CD4-positive, alpha-beta T cell (primary cell): ENCODE data around the gene SPATA16. TPM values are rescaled to one million over a fixed set of nuclear protein-coding genes. Genes with fewer than 3 reads are reported as not detected.

ENCODE experiments used
- ATAC-seq: fragments of 200-7000 bp; cut with Tn5 transposase; one replicate; pipeline ENCODE4 v1.10.0; 2022; ENCODE audit warnings: mild to moderate bottlenecking; ENCODE audit not compliant: poor library complexity
- CTCF ChIA-PET: fragments of 350-600 bp; sonication (Branson Sonifier 250); formaldehyde crosslinking; loops from one replicate; lab custom pipeline; 2021; ENCODE audit warnings: antibody characterized with exemption, inconsistent platforms; lab: Charles Lee
- POLR2A ChIA-PET: fragments of 350-600 bp; sonication (Branson Sonifier 250); formaldehyde crosslinking; loops from one replicate; lab custom pipeline; 2021; ENCODE audit warnings: antibody characterized with exemption, inconsistent platforms; lab: Charles Lee
- DNase-seq, 14 experiments: peaks; one replicate each; pipeline ENCODE4 v3.0.0-alpha.2; 2013 to 2020; ENCODE audit warnings: mixed read lengths in 2 of 14
- H3K27ac ChIP-seq, 2 donors: one replicate each; pipeline versions ENCODE4 v1.5.1 to v1.7.0; 2013; ENCODE audit warnings: low read length in 2 of 2, low read depth in 1 of 2, mild to moderate bottlenecking in 1 of 2
- H3K27me3 ChIP-seq, 2 experiments: 1 replicate in 1 of 2; 2 replicates in 1 of 2; pipeline versions ENCODE4 v1.6.1 to v1.7.0; 2013; ENCODE audit warnings: low read length in 2 of 2, control low read depth in 1 of 2, mild to moderate bottlenecking in 1 of 2, moderate library complexity in 1 of 2; ENCODE audit not compliant: insufficient read depth in 2 of 2, control insufficient read depth in 1 of 2
- H3K36me3 ChIP-seq: one replicate; pipeline ENCODE4 v1.6.1; 2013; ENCODE audit warnings: low read length, control low read depth; ENCODE audit not compliant: insufficient read depth
- H3K4me1 ChIP-seq: one replicate; pipeline ENCODE4 v1.6.1; 2013; ENCODE audit warnings: low read length, control low read depth; ENCODE audit not compliant: insufficient read depth
- H3K4me3 ChIP-seq: one replicate; pipeline ENCODE4 v1.5.1; 2013; ENCODE audit warnings: mild to moderate bottlenecking, low read length, moderate library complexity
- H3K9me3 ChIP-seq, 2 experiments: 1 replicate in 1 of 2; 2 replicates in 1 of 2; pipeline versions ENCODE4 v1.6.1 to v1.7.0; 2013; ENCODE audit warnings: low read length in 2 of 2, mild to moderate bottlenecking in 2 of 2, control low read depth in 1 of 2, moderate library complexity in 1 of 2; ENCODE audit not compliant: control insufficient read depth in 1 of 2, insufficient read depth in 1 of 2
- H3K27ac Mint-ChIP-seq: one replicate; pipeline ENCODE4 v1.8.0; 2020; ENCODE audit warnings: mixed read lengths
- H3K27me3 Mint-ChIP-seq: one replicate; pipeline ENCODE4 v1.8.0; 2021; ENCODE audit warnings: mixed read lengths
- H3K36me3 Mint-ChIP-seq: one replicate; pipeline ENCODE4 v1.8.0; 2021; ENCODE audit warnings: low read depth, mixed read lengths
- H3K4me1 Mint-ChIP-seq: one replicate; pipeline ENCODE4 v1.8.0; 2021; ENCODE audit warnings: low read depth, mixed read lengths
- H3K4me3 Mint-ChIP-seq: one replicate; pipeline ENCODE4 v1.8.0; 2020; ENCODE audit warnings: mild to moderate bottlenecking, mixed read lengths
- H3K9me3 Mint-ChIP-seq: one replicate; pipeline ENCODE4 v1.8.0; 2020; ENCODE audit warnings: mixed read lengths
- CTCF ChIP-seq: fragments of 200-600 bp; IDR thresholded peaks from one replicate; pipeline ENCODE4 v1.8.0; 2022; ENCODE audit warnings: antibody characterized with exemption, mild to moderate bottlenecking
- intact Hi-C, 2 experiments: fragments of 100-400 bp; cut with DNase I in 1 of 2; cut with micrococcal nuclease in 1 of 2; formaldehyde crosslinking; loops; one replicate each; pipeline versions ENCODE4 v1.15.1 to v1.9.0; 2023 to 2025; cut with DNase I, micrococcal nuclease
- total RNA-seq, 174 experiments: library from RNA in 2 of 174; stranded (reverse) in 2 of 174; gene quantifications; one replicate each; pipeline ENCODE4 v1.2.3 and lab custom pipeline; 2021 to 2026

SPATA16 gene
- total RNA-seq, 2 experiments from 2014 or later = not detected

GRCh38 chr3:173135059-173135458, 6.0 kb downstream of the SPATA16 start:
- ATAC-seq (no peak), DNase-seq (no peak)
- Mint-ChIP-seq H3K4me3 (no peak overlapping the region), H3K9me3 (no peaks in the 10 kb centered on the region), H3K36me3 (no peaks in the 10 kb centered on the region), H3K4me1 (no peaks in the 10 kb centered on the region), H3K27ac (no peak overlapping the region), H3K27me3 (no peaks in the 10 kb centered on the region)
- TF ChIP-seq CTCF = no peak
- intact Hi-C loops = no loop called here
- no peaks in the 10 kb centered on the region for H3K27me3 ChIP-seq
- H3K4me3 ChIP-seq = no peak overlapping the region
- CTCF ChIA-PET = no interaction called here
- POLR2A ChIA-PET = no interaction called here
- no peaks in the 10 kb centered on the region for H3K4me1 ChIP-seq
- no peak overlapping the region for H3K27ac ChIP-seq
- no peaks in the 10 kb centered on the region for H3K36me3 ChIP-seq
- no peaks in the 10 kb centered on the region for H3K9me3 ChIP-seq

GRCh38 chr3:173128633-173129032, 12.4 kb downstream of the SPATA16 start:
- intact Hi-C loops = no loop called here
- Histone ChIP-seq H3K9me3 (no peaks in the 10 kb centered on the region), H3K27ac (no peak overlapping the region), H3K4me3 (no peak overlapping the region), H3K27me3 (no peaks in the 10 kb centered on the region), H3K4me1 (no peaks in the 10 kb centered on the region), H3K36me3 (no peaks in the 10 kb centered on the region)
- ChIA-PET CTCF (no interaction called here), POLR2A (no interaction called here)
- no peak for DNase-seq
- Mint-ChIP-seq H3K27ac (no peak overlapping the region), H3K9me3 (no peaks in the 10 kb centered on the region), H3K36me3 (no peaks in the 10 kb centered on the region), H3K27me3 (no peaks in the 10 kb centered on the region), H3K4me3 (no peak overlapping the region), H3K4me1 (no peaks in the 10 kb centered on the region)
- no peak for TF ChIP-seq CTCF
- ATAC-seq = no peak

GRCh38 chr3:173111321-173111720, 29.7 kb downstream of the SPATA16 start:
- Histone ChIP-seq H3K27ac (no peak overlapping the region), H3K4me3 (no peak overlapping the region), H3K4me1 (no peaks in the 10 kb centered on the region), H3K9me3 (no peaks in the 10 kb centered on the region), H3K36me3 (no peaks in the 10 kb centered on the region), H3K27me3 (no peaks in the 10 kb centered on the region)
- ChIA-PET CTCF (no interaction called here), POLR2A (no interaction called here)
- DNase-seq (no peak), ATAC-seq (no peak)
- Mint-ChIP-seq H3K27me3 (no peaks in the 10 kb centered on the region), H3K4me1 (no peaks in the 10 kb centered on the region), H3K4me3 (no peak overlapping the region), H3K27ac (no peak overlapping the region), H3K36me3 (no peaks in the 10 kb centered on the region), H3K9me3 (peaks cover 3% of the 10 kb centered on the region)
- TF ChIP-seq CTCF = no peak
- intact Hi-C loops = no loop called here
